HFFc6 (cell line): ENCODE results near the gene SLC25A21. TPM values are rescaled to one million over a fixed set of nuclear protein-coding genes. Genes with fewer than 3 reads are reported as not detected.

Source experiments
- DNase-seq: peaks from one replicate; pipeline ENCODE4 v3.0.0-alpha.2; 2018
- H3K27ac Mint-ChIP-seq: 2 replicates; pipeline ENCODE4 v1.8.0; 2020; ENCODE audit warnings: mild to moderate bottlenecking, mixed read lengths
- H3K27me3 Mint-ChIP-seq: 2 replicates; pipeline ENCODE4 v1.8.0; 2021; ENCODE audit warnings: mild to moderate bottlenecking, moderate library complexity, mixed read lengths; ENCODE audit not compliant: insufficient read depth
- H3K36me3 Mint-ChIP-seq: 2 replicates; pipeline ENCODE4 v1.8.0; 2021; ENCODE audit warnings: low read depth, mixed read lengths
- H3K4me1 Mint-ChIP-seq: 2 replicates; pipeline ENCODE4 v1.8.0; 2020; ENCODE audit warnings: low read depth, mixed read lengths
- H3K4me3 Mint-ChIP-seq: 2 replicates; pipeline ENCODE4 v1.8.0; 2020; ENCODE audit warnings: mild to moderate bottlenecking, moderate library complexity, mixed read lengths
- H3K9me3 Mint-ChIP-seq: 2 replicates; pipeline ENCODE4 v1.8.0; 2020; ENCODE audit warnings: mild to moderate bottlenecking, mixed read lengths
- CTCF ChIP-seq: fragments of 200-600 bp; sonication (generic); IDR thresholded peaks from 2 replicates; pipeline ENCODE4 v1.5.0; 2021; ENCODE audit warnings: antibody characterized with exemption, mild to moderate bottlenecking
- total RNA-seq, 6 experiments: library from RNA; stranded (reverse); fragmentation: NEBNext Ultra II Directional; extraction: Animal tissue kit (Norgen Biotek cat#: 25700); gene quantifications; 2 replicates in 1 of 6; 3 replicates in 5 of 6; pipeline ENCODE4 v1.2.3, GENCODE V29; 2021

SLC25A21 gene
- total RNA-seq, 6 experiments from 2014 or later: 0.33 to 1.1 (median 0.47) TPM

DNA sequence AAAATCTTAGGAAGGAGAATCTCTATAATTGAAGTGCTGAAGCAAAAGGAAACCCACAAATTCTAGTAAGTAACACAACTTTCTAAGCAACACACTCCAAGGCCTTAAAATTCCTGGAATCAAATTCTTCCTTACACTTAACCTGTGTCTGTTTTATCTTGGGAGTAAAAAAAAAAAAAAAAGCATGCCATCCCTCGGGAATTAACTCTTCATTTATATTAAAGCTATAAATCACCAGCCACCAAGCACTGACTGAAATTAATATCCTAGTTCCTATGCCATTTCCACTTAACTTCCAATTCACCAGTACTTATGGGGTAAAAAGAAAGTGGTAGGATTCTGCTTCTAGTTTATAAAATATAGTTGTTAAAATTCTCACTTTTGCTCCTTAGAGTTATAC, 238.1 kb downstream of the SLC25A21 start:
- TF ChIP-seq CTCF: no peak
- Mint-ChIP-seq H3K27ac (no peak overlapping the region), H3K4me3 (no peak overlapping the region)

GRCh38 chr14:36931791-36932190, 240.6 kb downstream of the SLC25A21 start:
- Mint-ChIP-seq H3K27me3 (peaks cover 13% of the 10 kb centered on the region), H3K36me3 (no peaks in the 10 kb centered on the region), H3K9me3 (no peaks in the 10 kb centered on the region), H3K4me3 (no peak overlapping the region), H3K4me1 (peaks cover 26% of the 10 kb centered on the region), H3K27ac (no peak overlapping the region)
- no peak for DNase-seq
- TF ChIP-seq CTCF: no peak

More for the DNA sequence above, 238.1 kb downstream of the SLC25A21 start:
- Mint-ChIP-seq H3K27me3 (peaks cover 12% of the 10 kb centered on the region), H3K4me1 (peaks cover 28% of the 10 kb centered on the region), H3K9me3 (no peaks in the 10 kb centered on the region), H3K36me3 (no peaks in the 10 kb centered on the region)
- DNase-seq: no peak

DNA sequence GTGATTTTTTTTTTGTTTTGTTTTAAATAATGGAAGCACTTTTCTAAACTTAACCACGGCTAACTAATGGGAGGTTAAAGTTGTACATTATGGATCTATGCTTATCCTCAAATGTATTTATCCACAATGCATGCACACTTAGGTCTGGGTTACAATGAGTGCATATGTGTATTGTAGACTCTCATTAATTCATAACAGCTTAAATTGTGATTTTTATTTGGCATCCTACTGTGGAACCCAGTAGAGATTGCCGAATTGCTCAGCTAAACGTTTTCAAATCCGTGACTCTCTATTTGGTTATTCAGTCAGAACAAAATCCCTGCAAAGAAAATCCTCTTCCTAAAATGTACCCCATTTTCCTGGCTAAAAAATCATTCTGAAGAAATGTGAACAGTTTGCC, 244.0 kb downstream of the SLC25A21 start:
- peaks cover 16% of the 10 kb centered on the region for H3K27me3 Mint-ChIP-seq
- no peaks in the 10 kb centered on the region for H3K4me1 Mint-ChIP-seq
- TF ChIP-seq CTCF: no peak
- DNase-seq: no peak
- no peak overlapping the region for H3K27ac Mint-ChIP-seq
- H3K4me3 Mint-ChIP-seq: no peak overlapping the region
- H3K9me3 Mint-ChIP-seq: no peaks in the 10 kb centered on the region
- no peaks in the 10 kb centered on the region for H3K36me3 Mint-ChIP-seq

DNA sequence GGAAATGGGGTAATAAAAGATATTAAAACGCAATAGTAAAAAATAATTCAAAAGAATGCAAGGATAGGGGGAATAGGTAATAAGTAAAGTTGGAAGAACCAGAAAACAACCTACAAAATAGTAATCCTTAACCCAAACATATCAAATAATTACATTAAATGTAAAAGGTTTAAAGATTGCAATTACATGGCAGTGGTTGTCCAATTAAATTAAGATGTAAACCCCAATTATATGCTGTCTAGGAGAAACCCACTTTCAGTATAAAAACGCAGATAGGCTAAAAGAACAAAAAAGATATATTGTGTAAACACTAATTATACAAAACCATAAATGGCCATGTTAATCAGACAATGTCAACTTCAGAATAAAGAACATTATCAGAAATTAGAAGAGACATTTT, 247.3 kb downstream of the SLC25A21 start:
- no peak overlapping the region for H3K4me3 Mint-ChIP-seq
- no peak overlapping the region for H3K27ac Mint-ChIP-seq
- no peaks in the 10 kb centered on the region for H3K4me1 Mint-ChIP-seq
- H3K27me3 Mint-ChIP-seq: peaks cover 9% of the 10 kb centered on the region
- no peaks in the 10 kb centered on the region for H3K36me3 Mint-ChIP-seq
- no peak for TF ChIP-seq CTCF
- H3K9me3 Mint-ChIP-seq: no peaks in the 10 kb centered on the region
- no peak for DNase-seq

GRCh38 chr14:36916668-36917067, 255.7 kb downstream of the SLC25A21 start:
- H3K4me3 Mint-ChIP-seq: no peak overlapping the region
- no peaks in the 10 kb centered on the region for H3K9me3 Mint-ChIP-seq
- no peak for TF ChIP-seq CTCF
- no peak overlapping the region for H3K27ac Mint-ChIP-seq
- no peaks in the 10 kb centered on the region for H3K36me3 Mint-ChIP-seq
- H3K27me3 Mint-ChIP-seq: peaks cover 6% of the 10 kb centered on the region; the same call in 1 of the 2 replicates
- no peak for DNase-seq
- H3K4me1 Mint-ChIP-seq: no peaks in the 10 kb centered on the region

DNA sequence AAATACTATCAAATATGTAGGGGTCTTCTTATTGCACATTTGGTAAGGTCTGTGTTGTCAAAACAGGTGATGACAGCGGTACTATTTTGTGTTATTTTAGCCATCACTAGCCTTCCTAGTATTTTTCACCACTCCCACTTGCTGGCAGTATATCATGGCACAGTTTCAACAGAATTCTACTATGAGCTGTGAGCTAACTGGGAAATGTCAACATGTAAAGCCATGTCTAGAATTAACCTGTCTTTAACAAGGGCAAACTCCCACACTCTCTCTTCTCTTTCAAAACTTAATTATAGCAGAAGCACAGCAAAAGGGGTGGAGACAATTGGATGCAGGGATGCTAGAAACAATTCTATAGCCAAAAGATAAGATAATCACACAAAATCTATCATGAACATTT, 257.3 kb downstream of the SLC25A21 start:
- Mint-ChIP-seq H3K27me3 (peaks cover 6% of the 10 kb centered on the region; the same call in 1 of the 2 replicates), H3K9me3 (no peaks in the 10 kb centered on the region), H3K27ac (no peak overlapping the region), H3K4me3 (no peak overlapping the region), H3K4me1 (no peaks in the 10 kb centered on the region), H3K36me3 (no peaks in the 10 kb centered on the region)
- DNase-seq: no peak
- no peak for TF ChIP-seq CTCF
